Left kidney (tissue), 2 donors: ENCODE measurements around the gene NLRP14. TPM values are rescaled to one million over a fixed set of nuclear protein-coding genes. Genes with fewer than 3 reads are reported as not detected.

Experiments used
- DNase-seq: peaks from one replicate; pipeline ENCODE4 v3.0.0-alpha.2; 2013
- polyA plus RNA-seq: library from polyadenylated mRNA; unstranded; fragments of 120-200 nt; gene quantifications from one replicate; pipeline ENCODE4 v1.2.1, GENCODE V29; 2013; ENCODE audit not compliant: insufficient read length

Gene NLRP14
- polyA plus RNA-seq, 1 donor, result 0.83 TPM

DNA sequence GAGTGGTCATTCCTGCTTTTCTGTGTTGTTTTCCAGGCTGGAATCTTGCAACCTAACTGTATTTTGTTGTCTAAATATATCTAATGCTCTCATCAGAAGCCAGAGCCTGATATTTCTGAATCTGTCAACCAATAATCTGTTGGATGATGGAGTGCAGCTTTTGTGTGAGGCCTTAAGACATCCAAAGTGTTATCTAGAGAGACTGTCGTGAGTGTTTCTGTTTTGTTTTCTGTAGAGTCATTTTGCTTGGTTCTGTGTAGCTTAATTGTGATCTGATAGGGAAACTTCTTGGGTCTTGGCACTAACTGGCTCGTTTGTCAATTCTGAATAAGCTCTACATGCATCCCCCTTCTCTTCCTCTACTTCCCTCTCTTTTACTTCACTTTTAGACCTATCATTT, 37.4 kb downstream of the NLRP14 start:
- DNase-seq, result no peak

DNA sequence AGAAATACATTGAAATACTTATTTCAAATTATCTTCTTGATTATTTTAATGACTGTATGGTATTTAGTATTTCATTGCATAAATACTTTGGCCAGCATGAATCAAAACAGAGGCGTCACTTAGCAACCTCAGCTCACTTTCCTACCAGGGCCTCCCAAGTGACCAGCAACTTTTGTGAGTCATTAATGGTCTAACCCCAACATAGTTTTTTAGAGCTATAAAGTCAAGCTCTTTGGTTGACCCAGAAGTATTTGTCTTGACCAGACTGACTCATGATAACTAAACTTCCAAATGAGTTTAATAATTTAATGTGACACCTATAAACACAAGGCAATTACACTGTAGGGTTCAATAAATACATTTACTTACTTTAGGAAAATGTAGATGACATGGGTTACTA, 40.6 kb downstream of the NLRP14 start:
- no peak for DNase-seq

DNA sequence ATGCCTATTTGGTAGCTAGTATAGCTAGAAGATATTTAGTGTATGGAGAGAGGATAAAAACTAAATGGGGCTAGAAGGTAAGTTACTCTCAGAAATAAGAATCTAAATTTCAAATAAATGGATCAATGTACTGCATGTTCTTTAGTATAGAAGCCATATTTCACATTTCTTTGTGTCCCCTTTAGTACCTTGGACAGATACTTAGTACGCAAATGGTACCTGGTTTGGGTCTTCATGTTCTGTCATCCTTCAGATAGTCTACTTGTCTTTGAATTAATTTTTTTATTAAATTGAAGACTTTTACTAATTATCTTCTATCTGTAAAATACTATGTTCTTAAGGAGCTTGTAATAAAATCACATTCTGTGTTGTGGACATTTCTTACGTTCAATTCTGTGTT, 42.3 kb downstream of the NLRP14 start:
- no peak for DNase-seq

DNA sequence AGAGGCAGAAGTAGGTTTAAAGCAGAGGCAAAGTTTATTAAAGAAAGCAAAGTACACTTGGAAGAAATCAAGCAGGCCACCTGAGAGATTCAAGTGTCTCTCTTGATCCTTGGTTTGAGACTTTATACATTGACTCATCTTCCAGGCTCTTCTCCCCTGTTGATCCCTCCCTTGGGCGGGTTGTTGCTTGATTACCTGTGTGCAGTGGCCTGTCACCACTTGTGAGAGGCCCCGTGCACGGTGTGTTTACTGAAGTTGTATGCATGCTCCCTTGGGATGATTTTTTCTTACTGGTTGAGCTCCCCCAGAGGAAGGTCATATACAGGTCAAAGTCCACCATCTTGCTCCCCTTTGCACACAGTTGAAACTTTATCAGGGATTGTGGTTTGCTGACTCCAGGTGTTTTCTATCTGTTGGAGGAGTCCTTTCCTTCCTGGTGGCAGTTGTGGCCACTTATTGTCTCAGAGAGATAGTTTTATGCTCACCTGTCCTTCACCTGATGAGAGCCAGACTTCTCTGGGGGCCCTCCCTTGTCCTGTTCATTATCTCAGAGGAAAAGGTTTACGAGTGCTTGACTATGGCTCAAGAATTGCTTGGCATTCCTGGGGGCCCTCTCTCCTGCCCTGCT, 52.2 kb downstream of the NLRP14 start:
- no peak for DNase-seq

DNA sequence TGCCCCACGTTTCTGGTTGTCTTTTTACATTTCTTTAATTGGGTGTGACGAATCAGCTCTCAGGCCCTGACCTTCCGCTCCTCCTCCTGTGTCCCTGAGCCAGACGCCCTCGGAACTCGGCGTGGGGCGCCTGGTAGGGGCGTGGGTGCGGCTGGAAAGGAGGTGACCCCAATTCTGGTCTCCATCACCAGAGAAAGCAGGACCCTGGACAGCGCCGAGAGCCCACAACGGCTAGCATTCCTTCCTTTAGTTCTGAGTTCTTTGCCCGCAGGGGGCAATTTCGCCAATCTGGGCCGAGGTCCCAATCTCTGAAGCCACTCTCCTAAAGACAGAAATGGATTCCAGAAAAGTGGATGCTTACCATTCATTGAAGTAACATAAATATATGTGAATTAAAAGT, 56.8 kb downstream of the NLRP14 start:
- peak; percentile 4 for DNase-seq

DNA sequence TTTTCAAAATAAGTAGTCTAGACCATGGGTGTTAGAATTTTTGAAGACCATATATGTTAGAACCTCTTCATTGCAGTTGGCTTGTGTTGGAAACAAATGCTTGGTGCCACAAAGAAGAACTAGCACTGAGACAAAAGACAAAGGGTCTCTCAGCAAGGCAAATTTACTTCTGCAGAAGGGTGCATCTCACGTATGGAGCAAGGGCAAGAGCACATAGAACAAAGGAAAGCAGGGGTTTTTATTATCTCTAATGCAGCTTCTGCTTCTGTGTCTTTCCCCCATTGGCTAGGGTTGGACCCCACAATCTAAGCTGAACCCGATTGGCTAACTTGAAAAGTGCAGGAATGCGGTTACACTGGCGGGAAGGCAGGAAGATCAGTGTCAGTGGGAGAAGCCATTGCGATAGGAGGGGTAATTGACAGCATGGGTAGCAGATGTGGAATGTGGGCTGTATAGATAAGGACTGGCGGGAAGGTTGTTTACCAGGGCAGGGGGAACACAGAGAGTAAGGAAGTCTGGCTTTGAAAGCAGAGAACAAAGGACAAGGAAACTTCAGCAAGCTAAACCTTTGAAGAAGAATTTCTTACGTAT, 59.4 kb downstream of the NLRP14 start:
- DNase-seq, result no peak

DNA sequence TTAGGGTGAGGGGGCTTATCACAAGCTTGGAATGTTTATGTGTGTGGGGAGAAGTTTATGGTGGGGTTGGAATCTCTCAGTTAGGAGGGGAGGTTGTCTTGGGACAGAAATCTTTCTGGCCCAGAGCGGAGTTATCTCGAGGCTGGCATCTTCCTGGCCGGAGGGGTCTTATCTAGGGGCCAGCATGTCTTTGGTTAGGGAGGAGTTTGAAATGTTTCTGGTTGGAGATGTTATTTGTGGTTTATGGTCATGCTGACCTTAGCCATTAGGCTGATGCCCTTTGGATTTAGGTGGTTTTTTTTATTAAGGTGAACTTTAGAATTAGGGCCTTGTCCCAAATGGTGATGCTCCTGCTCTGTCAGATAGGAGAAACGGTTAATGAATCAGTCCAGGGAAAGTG, 60.6 kb downstream of the NLRP14 start:
- no peak for DNase-seq

DNA sequence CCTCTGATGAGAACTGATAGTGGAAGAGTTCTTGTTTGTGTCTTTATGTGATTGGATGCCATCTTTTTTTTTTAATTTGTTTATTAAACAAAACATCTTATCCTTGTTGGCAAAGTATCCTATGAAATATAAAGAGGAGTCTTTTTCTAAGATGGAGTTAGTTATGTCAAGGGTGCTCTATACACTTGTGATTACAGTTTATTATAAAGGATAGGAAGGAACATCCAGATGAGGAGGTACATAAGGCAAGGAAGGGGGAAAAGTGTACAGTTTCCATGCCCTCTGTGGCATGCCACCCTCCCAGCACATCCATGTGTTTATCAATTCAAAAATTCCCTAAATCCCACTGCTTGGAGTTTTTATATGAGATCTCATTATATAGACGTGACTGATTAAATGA, 61.2 kb downstream of the NLRP14 start:
- no peak for DNase-seq

DNA sequence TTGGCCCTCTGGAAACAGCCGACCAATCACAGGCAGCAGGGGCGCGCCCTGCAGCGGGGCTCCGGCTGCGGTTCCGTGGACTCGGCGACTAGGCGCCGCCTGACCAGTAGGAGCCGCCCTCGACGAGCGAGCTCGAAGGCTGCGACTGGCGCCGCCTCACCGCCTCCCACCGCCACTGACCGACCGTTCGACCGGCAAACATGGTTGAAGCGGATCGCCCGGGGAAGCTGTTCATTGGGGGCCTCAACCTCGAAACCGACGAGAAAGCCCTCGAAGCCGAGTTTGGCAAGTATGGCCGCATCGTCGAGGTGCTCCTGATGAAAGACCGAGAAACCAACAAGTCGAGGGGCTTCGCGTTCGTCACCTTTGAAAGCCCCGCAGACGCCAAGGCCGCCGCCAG, 68.6 kb downstream of the NLRP14 start, which contains the start of gene RBMXL2:
RBMXL2 (plus strand) TSS at position 78 of the 400 bp plus-strand sequence; CDS start at position 201, 123 bp downstream.
- DNase-seq, result no peak

DNA sequence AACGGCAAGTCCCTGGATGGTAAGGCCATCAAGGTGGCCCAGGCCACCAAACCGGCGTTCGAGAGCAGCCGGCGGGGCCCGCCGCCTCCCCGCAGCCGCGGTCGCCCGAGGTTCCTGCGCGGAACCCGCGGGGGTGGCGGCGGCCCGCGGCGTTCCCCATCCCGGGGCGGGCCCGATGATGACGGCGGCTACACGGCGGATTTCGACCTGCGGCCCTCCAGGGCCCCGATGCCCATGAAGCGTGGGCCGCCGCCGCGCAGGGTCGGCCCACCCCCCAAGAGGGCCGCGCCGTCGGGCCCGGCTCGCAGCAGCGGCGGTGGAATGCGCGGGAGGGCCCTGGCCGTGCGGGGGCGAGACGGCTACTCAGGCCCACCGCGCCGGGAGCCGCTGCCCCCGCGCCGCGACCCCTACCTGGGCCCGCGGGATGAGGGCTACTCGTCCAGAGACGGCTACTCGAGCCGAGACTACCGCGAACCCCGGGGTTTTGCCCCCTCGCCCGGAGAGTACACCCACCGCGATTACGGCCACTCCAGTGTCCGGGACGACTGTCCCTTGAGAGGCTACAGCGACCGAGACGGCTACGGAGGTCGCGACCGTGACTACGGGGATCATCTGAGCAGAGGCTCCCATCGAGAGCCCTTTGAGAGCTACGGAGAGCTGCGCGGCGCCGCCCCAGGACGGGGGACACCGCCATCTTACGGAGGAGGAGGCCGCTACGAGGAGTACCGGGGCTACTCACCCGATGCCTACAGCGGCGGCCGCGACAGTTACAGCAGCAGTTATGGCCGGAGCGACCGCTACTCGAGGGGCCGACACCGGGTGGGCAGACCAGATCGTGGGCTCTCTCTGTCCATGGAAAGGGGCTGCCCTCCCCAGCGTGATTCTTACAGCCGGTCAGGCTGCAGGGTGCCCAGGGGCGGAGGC, 69.3 kb downstream of the NLRP14 start:
- DNase-seq, result no peak

DNA sequence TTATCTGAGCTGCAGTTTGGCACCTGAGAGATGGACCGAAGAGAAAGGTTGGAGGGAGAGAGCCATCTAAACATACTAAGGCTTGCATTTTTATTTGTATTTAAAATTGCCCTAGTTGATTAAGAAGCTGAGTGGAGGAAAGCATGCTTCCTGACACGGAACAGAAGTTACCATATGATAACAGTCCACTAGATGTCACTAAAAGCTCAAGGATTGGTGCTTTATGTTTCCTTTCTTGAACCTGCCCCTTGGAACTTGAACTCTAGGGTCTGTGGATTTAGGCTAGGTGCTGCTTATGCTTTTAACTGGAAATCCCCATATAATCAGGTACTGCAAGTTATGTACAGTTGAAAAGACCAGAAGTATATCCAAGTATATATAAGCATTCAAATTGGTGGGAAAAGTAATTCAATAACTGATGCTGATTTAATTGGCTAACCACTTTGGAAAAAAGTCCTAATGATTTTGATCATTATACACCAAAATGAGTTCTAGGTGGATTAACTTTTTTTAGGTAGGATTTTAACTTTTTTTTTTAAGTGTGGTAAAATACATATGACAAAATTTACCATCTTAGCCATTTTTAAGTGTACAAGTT, 78.1 kb downstream of the NLRP14 start:
- DNase-seq, result peak; percentile 51

DNA sequence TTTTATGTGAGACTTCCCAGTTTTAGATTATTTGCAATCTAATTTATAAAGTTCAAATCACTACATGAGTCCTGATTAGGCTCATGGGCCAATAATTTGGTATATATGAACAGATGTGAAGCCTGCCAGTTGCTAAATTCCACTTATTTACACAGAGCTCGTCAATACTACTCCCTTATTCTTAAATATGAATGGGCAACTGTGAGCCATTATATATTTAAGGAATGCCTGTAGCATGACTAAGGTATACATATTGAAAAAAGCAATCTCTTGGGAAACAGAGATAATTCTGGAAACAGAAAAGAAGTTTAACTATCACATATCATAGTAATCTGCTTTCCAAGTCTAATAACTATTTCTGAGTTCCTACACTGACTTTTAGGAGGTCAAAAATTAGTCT, 95.5 kb downstream of the NLRP14 start:
- DNase-seq, result no peak

DNA sequence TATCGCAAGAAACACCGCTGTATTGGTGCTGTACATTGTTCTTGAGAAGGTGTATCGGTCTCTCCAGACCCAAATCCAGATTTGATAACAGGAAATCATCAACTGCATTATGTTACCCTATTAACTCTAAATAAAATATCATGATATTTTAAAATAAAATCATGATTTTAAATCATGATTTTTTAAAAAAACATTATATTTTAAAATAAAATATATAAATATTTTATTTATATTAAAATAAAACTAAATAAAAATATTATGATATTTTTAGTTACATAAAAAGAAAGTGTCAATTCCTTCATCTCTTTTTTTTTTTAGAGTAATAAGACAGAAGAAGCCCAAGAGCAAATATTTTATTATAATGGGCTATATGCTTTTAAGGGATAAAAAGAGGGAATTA, 96.1 kb downstream of the NLRP14 start:
- DNase-seq, result no peak

Other genes starting within 250 kb of the NLRP14 start
- gene OR2AG2, start 248.5 kb upstream of the NLRP14 start, polyA plus RNA-seq, result 0.07 TPM
- gene OR2AG1, start 237.5 kb upstream of the NLRP14 start, polyA plus RNA-seq, result 0.10 TPM
- 0.07 TPM for gene OR6A2, start 220.8 kb upstream of the NLRP14 start, polyA plus RNA-seq
- gene OR10A5, start 174.8 kb upstream of the NLRP14 start, polyA plus RNA-seq, result not detected
- gene OR10A2, start 157.4 kb upstream of the NLRP14 start, polyA plus RNA-seq, result 0.08 TPM
- gene OR10A4, start 143.9 kb upstream of the NLRP14 start, polyA plus RNA-seq, result not detected
- not detected for gene OR2D2, start 128.0 kb upstream of the NLRP14 start, polyA plus RNA-seq
- gene OR2D3, start 99.5 kb upstream of the NLRP14 start, polyA plus RNA-seq, result not detected
- 4.6 TPM for gene ZNF215, start 94.1 kb upstream of the NLRP14 start, polyA plus RNA-seq
- gene ZNF214, start 133 bp upstream of the NLRP14 start, polyA plus RNA-seq, result 14.0 TPM
- 0.07 TPM for gene RBMXL2, start 68.5 kb downstream of the NLRP14 start, polyA plus RNA-seq
- 5.0 TPM for gene SYT9, start 231.4 kb downstream of the NLRP14 start, polyA plus RNA-seq